ENCODE measurements around the gene ATP13A2.

GRCh38 chr1:16992675-16993074, 19.1 kb downstream of the ATP13A2 start:
- TF ChIP-seq CTCF (IDR thresholded peaks at IDR 0.05) (no peak), EZH2 (IDR thresholded peaks at IDR 0.05; ENCODE audit: borderline replicate concordance, insufficient read depth, low read depth, low read length, poor library complexity, severe bottlenecking) (no peak)

Measured in B cell (primary cell).